NCI-H526 treated with DMSO at 0.1 percent for 48 hours (cell line): ENCODE results near the gene RIMBP3B.
"Not testable (repeated sequence)": the region's sequence is repeated elsewhere in the genome, so short reads cannot be mapped to it uniquely, and the experiment has no call there.

Experiments used
- DNase-seq: peaks from one replicate; lab custom pipeline; 2025; lab: John Stamatoyannopoulos, UW

Gene RIMBP3B

GRCh38 chr22:21416375-21416774, 32.8 kb downstream of the RIMBP3B start:
- DNase-seq, result not testable (repeated sequence)

- not testable (repeated sequence) for DNase-seq
These were observed 33.7 kb downstream of the RIMBP3B start, which contains the start of gene HIC2 for GRCh38 chr22:21417227-21417746. HIC2 (plus strand) TSS chr22:21417371; CDS start chr22:21442832, 25,461 bp downstream.

- DNase-seq, result not testable (repeated sequence)
These were observed 34.3 kb downstream of the RIMBP3B start for GRCh38 chr22:21417853-21418252.

DNA sequence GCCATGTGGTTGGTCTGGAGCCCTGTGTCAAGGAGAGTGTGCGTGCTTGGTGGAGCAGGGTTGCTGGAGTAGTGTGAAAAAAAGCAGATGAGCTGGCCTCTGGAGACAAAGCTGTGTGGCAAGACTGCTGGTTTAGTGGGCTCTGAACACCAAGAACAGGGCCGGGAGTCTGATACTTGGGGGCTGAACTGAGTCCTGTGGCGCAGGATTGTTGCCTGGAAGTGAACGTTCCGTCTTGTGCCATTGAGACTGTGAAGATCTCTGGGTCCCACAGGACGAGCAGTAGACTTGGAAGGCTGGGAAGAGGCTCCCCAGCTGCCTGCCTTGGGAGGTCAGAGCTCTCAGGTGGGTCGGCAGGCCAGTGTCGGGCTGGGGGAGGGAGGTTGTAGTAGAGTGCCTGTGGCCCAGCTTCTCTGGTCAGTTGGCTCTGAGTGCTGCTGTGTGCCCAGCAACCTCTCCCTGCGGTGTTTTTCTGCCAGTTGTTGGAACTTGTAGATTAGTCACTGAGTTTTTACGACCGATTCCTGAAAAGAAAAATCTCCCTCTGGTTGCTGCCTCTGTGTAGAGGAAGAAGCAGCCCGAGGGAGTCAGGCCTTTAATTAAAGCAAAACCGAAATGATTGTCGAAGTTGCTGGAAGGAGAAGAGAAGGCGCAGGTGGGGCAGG, 35.6 kb downstream of the RIMBP3B start:
- DNase-seq, result not testable (repeated sequence)

GRCh38 chr22:21420180-21420763, 36.7 kb downstream of the RIMBP3B start:
- not testable (repeated sequence) for DNase-seq

DNA sequence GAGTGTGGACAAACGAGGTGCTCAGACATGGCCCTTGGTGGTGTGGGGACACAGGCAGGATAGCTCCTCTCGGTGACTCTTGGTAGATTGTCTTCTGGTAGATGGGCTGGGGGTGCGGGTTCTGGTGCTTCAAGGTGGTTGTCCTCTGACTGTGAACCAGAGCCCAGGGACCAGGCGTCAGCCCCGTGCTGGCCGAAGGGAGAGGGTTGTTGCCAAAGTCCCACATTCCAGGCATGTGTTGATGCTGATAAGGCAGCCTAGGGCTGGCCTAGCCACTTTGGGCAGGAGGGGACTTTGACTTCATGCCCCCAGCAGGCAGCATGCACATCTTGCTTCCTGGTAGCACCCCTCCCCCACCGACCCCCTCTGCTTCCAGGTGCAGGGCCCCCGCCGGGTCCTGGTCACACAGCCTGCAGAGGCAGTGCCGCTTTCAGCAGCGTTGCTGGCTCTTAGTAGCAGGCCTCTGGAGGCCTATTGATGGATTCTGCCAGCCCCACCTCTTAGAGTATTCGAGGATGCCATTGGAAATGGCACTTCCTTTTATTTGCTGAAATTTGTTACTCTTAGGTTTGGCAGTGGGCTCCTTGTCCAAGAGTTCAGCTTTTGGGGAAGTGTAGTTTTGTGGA, 40.6 kb downstream of the RIMBP3B start:
- DNase-seq, result not testable (repeated sequence)

DNA sequence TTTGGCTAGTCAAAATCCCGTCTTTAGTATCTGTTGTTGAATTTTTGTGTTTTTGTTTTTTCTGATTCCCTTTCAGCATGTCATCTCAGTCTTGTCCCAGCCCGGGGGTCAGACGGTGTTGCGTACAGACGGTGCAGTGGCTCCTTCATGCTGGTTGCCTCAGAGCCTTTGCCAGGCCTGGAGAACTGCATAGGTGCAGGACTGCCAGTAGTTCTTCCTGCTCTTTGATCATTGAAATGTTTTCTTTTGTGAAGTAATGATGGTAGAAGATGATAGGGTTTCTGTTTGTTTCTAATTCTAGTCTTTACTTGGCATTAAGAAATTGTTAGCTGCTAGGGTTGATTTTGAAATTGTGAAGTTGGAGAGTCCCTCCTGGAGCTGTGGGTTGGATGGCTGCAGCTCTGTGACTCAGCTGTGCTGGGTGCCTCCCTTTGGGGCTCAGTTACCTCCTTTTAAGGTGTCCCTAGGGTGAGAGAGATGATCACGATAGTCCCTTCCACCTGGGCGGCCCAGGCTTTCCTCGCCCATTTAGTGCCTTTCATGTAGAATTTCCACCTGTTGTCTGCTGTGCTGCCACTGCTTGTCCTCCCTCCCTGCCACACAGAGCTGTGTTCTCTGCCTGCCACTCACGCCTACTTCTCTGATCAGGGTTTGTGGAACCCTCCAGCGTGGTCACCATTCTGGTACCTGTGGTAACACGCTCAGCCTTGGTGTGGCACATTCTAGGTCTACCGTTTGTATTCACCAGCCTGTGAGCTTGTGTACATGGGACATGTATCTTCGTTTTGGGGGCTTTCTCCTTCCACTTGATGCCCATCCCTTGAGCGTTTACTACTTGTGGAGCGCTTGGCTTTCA, 51.1 kb downstream of the RIMBP3B start:
- not testable (repeated sequence) for DNase-seq

GRCh38 chr22:21435998-21436810, 52.7 kb downstream of the RIMBP3B start:
- DNase-seq, result not testable (repeated sequence)

- not testable (repeated sequence) for DNase-seq
These were observed 54.5 kb downstream of the RIMBP3B start for GRCh38 chr22:21438013-21438412.
